MV-4-11 (cell line): ENCODE measurements around the gene MT1B.
"Not testable (repeated sequence)": the region's sequence is repeated elsewhere in the genome, so short reads cannot be mapped to it uniquely, and the experiment has no call there.

Experiments
- DNase-seq: peaks from one replicate; lab custom pipeline; 2025; lab: John Stamatoyannopoulos, UW

The MT1B gene

DNA sequence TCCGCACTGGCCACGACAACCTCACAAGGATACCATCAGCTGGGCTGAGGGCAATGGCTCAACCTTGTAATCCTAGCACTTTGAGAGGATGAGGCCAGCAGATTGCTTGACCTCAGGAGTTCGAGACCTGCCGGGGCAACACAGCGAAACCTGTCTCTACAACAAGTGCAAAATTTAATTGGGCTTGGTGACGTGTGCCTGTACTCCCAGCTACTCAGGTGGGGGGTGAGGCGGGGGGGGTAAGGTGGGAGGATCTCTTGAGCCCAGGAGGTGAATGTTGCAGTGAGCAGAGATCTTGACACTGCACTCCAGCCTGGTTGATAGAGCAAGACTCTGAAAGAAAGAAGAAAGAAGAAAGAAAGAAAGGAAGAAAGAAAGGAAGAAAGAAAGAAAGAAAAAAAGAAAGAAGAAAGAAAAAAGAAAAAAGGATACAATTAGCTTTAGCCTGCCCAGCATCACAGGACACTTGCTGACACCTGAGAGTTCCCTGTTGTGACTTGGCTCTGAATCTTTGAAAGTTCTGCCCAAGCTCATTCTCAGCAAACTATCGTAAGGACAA, 31.3 kb upstream of the MT1B start:
- DNase-seq, result no peak

DNA sequence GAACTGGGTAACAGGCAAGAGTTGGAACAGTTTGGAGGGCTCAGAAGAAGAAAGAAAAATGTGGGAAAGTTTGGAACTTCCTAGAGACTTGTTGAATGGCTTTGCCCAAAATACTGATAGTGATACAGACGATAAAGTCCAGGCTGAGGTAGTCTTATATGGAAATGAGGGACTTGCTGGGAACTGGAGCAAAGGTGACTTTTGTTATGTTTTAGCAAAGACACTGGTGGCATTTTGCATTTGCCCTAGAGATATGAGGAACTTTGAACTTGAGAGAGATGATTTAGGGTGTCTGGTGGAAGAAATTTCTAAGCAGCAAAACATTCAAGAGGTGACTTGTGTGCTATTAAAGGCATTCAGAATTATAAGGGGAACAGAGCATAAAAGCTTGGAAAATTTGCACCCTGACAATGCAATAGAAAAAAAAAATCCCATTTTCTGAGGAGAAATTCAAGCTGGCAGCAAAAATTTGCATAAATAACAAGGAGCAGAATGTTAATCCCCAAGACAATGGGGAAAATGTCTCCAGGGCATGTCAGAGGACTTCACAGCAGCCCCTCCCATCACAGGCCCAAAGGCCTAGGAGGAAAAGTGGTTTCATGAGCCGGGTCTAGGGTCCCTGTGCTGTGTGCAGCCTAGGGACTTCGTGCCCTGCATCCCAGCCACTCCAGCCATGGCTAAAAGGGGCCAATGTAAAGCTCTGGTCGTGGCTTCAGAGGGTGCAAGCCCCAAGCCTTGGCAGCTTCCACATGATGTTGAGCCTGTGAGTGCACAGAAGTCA, 29.8 kb upstream of the MT1B start:
- DNase-seq, result not testable (repeated sequence)

GRCh38 chr16:56623184-56623583, 28.5 kb upstream of the MT1B start:
- not testable (repeated sequence) for DNase-seq

GRCh38 chr16:56623637-56624036, 28.0 kb upstream of the MT1B start:
- DNase-seq, result no peak

DNA sequence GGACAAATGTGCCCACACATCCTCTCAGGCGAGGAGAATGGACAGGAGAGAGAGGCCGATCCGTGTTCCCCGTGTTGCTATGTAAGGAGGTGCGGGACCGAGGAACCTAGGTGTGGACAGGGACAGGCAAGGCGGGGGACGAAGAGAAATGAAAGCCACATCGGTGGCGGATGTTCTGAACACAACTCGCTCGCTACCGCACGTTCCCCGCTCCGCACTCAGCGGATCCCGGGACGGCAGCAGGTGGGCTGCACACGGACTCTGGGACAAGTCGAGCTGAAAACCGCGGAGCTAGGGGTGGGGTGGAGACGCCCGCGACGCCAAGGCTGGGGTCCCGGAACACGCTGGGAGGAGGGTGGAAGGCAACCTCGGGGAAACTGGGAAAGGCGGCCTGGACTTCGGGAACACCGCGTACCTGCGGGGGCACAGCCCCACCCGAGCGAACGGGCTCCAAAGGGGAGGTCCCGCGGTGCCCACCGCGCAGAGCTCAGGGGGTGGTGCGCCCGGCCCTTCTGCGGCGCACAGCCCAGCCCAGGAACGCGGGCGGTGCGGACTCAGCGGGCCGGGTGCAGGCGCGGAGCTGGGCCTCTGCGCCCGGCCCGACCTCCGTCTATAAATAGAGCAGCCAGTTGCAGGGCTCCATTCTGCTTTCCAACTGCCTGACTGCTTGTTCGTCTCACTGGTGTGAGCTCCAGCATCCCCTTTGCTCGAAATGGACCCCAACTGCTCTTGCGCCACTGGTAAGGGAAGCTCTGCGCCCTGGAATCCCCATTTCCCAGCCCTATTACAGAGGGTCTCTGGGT, 26.3 kb upstream of the MT1B start, which contains the start of gene MT1E:
TSS of gene MT1E (plus strand) at position 642 of the 803 bp plus-strand sequence. CDS start at position 713, 71 bp downstream.
- peak; percentile 85 for DNase-seq

DNA sequence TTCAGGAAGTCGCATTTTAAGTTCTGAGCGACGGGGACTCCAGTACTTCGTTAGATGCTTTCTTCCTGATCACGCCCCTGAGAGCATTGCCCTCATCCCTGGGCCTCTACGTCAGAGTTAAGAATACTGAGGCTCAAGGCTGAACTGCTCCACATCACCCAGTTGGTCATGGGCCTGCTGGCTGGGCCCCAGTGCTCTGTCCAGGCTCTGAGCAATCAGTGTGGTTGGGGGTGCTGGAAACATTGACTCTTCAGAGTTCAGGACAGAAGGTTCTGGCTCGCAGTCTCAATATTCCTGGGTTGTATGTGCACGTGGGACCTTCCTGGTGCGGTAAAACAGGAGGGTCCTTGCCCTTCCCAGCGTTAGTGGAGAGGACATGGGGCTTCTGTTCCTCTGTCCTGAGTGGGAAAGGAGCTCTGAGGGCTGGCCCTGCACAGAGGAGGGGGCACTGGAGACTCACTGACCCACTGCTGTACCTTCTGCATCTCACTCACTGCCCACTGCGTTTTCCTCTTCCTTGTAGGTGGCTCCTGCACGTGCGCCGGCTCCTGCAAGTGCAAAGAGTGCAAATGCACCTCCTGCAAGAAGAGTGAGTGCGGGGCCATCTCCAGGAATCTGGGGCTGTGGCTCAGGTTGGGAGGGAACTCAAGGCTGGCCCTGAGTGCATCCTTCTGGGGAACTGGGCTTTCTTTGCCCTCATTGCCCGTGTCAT, 25.6 kb upstream of the MT1B start:
- DNase-seq, result no peak

DNA sequence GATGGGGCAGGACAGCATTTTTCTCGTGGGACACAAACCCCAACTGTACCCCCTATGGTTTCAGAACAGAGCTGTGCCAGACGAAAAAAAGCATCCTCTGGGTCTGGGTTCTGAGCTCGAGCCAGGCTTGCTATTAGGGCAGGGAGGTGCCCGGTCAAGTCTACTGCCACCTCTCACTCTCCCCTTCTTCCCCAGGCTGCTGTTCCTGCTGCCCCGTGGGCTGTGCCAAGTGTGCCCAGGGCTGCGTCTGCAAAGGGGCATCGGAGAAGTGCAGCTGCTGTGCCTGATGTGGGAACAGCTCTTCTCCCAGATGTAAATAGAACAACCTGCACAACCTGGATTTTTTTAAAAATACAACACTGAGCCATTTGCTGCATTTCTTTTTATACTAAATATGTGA, 25.0 kb upstream of the MT1B start:
- DNase-seq, result no peak

- DNase-seq, result no peak
These were observed 23.0 kb upstream of the MT1B start for GRCh38 chr16:56628486-56629350.

DNA sequence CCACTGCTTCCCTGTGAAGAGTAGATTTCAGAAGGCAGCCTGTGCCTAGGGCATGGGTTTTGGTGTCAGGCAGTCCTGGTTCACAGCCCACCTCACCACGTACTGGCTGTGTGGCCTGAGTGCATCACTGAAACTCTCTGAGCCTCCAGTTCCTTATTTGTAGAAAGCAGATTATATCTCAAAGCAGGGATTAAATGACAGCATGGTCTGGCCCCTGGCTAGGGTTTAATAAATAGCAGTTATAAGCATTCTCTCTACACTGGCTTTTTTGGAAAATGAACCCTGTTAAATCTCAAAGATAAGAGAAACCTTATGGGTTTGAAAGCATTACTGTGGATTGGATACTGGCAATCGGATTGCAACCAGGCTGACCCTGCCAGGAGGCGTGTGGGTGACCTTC, 22.2 kb upstream of the MT1B start:
- peak; percentile 34 for DNase-seq

DNA sequence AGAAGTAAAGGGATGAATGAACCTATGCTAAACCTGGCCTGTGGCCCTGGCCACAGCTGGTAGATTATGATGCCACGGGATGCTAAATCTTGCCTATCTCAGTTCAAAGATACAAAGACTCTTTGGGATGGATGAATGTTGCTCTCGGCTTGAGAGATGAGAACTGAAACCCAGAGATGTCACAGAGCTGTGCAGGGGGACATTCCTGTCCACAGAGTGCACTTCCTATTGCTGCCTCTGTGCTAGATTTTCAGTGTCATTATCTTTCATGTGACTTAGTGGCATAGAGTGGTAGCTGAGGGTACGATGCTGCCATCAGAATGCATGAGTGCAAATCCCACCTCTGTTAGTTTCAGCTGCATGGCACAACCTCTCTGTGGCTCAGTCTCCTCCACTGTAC, 21.6 kb upstream of the MT1B start:
- peak; percentile 65 for DNase-seq

DNA sequence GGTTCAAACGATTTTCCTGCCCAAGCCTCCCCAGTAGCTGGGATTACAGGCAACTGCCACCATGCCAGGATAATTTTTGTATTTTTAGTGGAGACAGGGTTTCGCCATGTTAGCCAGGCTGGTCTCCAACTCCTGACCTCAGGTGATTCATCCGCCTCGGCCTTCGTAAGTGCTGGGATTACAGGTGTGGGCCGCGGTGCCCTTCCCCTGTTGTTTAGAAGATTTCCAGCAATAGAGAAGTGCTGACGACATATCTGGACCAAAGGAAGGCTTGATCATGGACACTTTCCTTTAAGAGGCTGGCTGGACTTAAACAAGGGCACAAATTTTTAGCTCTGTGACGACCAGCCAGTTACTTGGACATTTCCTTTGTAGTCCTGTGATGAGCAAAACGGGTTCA, 20.5 kb upstream of the MT1B start:
- no peak for DNase-seq

DNA sequence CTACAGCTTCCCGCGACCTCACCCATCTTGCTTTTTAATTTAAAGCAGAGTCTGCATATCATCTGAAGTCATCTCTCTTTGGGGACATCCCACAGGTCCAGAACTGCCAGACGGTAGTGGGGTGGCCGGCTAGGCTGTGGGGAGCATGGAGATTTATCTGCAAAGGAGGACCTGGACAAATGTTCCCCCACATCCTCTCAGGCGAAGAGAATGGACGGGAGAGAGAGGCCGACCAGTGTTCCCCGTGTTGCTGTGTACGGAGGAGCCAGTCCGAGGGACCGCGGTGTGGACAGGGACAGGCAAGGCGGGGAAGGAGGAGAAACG, 19.9 kb upstream of the MT1B start:
- DNase-seq, result no peak

DNA sequence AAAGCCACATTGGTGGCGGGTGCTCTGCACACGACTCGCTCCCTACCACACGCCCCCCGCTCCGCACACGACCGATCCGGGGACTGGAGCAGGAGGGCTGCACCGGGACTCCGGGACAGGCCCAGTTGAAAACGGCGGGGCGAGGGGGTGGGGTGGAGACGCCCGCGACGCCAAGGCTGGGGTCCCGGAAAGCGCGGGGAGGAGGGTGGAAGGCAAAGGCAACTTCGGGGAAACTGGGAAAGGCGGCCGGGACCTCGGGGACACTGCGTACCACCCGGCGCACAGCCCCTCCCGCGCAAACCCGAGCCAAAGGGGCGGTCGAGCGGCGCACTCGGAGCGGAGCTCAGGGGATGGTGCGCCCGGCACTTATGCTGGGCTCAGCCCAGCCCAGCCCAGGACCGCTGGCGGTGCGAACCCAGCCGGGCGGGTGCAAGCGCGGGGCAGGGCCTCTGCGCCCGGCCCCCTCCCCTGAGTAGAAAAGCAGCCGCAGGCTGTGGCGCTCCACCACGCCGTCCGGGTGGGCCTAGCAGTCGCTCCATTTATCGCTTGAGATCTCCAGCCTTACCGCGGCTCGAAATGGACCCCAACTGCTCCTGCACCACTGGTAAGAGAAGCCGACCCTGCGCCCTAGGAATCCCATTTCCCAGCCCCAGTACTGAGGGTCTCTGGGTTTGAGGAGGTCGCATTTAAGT, 19.4 kb upstream of the MT1B start, which contains the start of gene MT1M:
TSS of gene MT1M (plus strand) at position 504 of the 692 bp plus-strand sequence. CDS start at position 577, 73 bp downstream.
- DNase-seq, result no peak

GRCh38 chr16:56632848-56633365, 18.8 kb upstream of the MT1B start:
- DNase-seq, result no peak

DNA sequence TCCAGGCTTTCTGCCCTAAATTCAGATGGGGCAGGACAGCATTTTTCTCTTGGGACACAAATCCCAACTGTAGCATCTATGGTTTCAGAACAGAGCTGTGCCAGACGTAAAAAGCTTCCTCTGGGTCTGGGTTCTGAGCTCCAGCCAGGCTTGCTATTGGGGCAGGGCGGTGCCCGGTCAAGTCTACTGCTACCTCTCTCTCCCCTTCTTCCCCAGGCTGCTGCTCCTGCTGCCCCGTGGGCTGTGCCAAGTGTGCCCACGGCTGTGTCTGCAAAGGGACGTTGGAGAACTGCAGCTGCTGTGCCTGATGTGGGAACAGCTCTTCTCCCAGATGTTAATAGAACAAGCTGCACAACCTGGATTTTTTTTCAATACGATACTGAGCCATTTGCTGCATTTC, 18.2 kb upstream of the MT1B start:
- DNase-seq, result no peak

GRCh38 chr16:56634715-56635440, 16.8 kb upstream of the MT1B start:
- no peak for DNase-seq

GRCh38 chr16:56635441-56635967, 16.2 kb upstream of the MT1B start:
- no peak for DNase-seq

GRCh38 chr16:56636616-56637413, 14.9 kb upstream of the MT1B start:
- DNase-seq, result no peak
